Tibial artery (tissue), 4 donors: ENCODE results near the gene KLK8.

ENCODE experiments used
- DNase-seq, 2 donors: peaks; one replicate each; pipeline ENCODE4 v3.0.0-alpha.2; 2019
- H3K27ac ChIP-seq, 2 donors: fragments of 200-600 bp; sonication (generic) in 1 of 2; 1 replicate in 1 of 2; 2 replicates in 1 of 2; pipeline ENCODE4 v1.5.1; 2018 to 2019; ENCODE audit warnings: mild to moderate bottlenecking in 1 of 2
- H3K27me3 ChIP-seq, 2 donors: fragments of 200-600 bp; sonication (generic) in 1 of 2; one replicate each; pipeline versions ENCODE4 v1.5.1 to v1.6.0; 2016 to 2019
- H3K36me3 ChIP-seq, 3 donors: fragments of 200-600 bp; sonication (generic) in 2 of 3; one replicate each; pipeline ENCODE4 v1.5.1; 2016 to 2019; ENCODE audit warnings: mild to moderate bottlenecking in 2 of 3
- H3K4me1 ChIP-seq, 4 donors: fragments of 200-600 bp; sonication (generic) in 2 of 4; 1 replicate in 3 of 4; 2 replicates in 1 of 4; pipeline ENCODE4 v1.5.1; 2016 to 2019
- H3K4me3 ChIP-seq, 2 donors: fragments of 200-600 bp; sonication (generic) in 1 of 2; 1 replicate in 1 of 2; 2 replicates in 1 of 2; pipeline ENCODE4 v1.5.1; 2018 to 2019; ENCODE audit warnings: mild to moderate bottlenecking in 2 of 2
- H3K9me3 ChIP-seq, 3 donors: fragments of 200-600 bp; sonication (generic) in 1 of 3; one replicate each; pipeline ENCODE4 v1.5.1; 2016 to 2019
- intact Hi-C: fragments of 100-400 bp; cut with DNase I; formaldehyde crosslinking; loops from one replicate; pipeline ENCODE4 v1.15.0; 2023; ENCODE audit warnings: low total_unique reads
- TF ChIP-seq, protein P1 (sequence below), 2 experiments: fragments of 200-600 bp in 1 of 2; fragments of 450-650 bp in 1 of 2; IDR thresholded peaks; one replicate each; pipeline ENCODE4 v1.5.1; 2017 to 2019; ENCODE audit warnings: antibody characterized with exemption in 2 of 2, mild to moderate bottlenecking in 1 of 2, moderate library complexity in 1 of 2

Gene KLK8

DNA sequence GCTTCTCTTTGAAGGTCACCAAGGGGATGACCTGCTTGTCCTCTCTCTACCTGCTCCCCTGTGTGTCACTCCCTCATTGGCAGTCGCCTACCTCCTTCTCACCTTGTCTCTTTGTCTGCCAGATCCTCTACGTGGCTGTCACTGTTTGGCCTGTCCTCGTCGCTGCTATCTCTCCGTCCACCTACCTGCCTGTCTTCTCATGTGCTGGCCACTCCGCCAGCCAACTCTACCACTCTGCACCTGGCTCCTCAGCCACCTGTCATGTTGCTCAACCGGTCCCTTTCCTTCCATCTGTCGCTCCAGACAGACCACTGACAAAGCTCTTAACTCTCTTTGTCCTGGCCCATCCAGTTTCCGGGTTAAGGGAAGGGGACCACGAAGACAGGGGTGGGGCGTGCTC lies 33.3 kb upstream of the KLK8 start, which contains the start of gene KLK12:
KLK12 (minus strand) TSS at position 299 of the 400 bp plus-strand sequence. CDS start 381 bp downstream, outside the sequence.
- H3K27ac ChIP-seq: no peak within 1 kb of the TSS
- no peaks in the 10 kb centered on the region for H3K9me3 ChIP-seq
- no peak within 1 kb of the TSS for H3K4me3 ChIP-seq
- TF ChIP-seq, protein P1, sequence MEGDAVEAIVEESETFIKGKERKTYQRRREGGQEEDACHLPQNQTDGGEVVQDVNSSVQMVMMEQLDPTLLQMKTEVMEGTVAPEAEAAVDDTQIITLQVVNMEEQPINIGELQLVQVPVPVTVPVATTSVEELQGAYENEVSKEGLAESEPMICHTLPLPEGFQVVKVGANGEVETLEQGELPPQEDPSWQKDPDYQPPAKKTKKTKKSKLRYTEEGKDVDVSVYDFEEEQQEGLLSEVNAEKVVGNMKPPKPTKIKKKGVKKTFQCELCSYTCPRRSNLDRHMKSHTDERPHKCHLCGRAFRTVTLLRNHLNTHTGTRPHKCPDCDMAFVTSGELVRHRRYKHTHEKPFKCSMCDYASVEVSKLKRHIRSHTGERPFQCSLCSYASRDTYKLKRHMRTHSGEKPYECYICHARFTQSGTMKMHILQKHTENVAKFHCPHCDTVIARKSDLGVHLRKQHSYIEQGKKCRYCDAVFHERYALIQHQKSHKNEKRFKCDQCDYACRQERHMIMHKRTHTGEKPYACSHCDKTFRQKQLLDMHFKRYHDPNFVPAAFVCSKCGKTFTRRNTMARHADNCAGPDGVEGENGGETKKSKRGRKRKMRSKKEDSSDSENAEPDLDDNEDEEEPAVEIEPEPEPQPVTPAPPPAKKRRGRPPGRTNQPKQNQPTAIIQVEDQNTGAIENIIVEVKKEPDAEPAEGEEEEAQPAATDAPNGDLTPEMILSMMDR (IDR thresholded peaks at IDR 0.05): no peak
- intact Hi-C loops: no loop called here
- no peaks in the 10 kb centered on the region for H3K4me1 ChIP-seq
- no peaks in the 10 kb centered on the region for H3K36me3 ChIP-seq
- H3K27me3 ChIP-seq: peaks cover 0 to 12% of the 10 kb centered on the region in 2 donors
- DNase-seq: no peak

DNA sequence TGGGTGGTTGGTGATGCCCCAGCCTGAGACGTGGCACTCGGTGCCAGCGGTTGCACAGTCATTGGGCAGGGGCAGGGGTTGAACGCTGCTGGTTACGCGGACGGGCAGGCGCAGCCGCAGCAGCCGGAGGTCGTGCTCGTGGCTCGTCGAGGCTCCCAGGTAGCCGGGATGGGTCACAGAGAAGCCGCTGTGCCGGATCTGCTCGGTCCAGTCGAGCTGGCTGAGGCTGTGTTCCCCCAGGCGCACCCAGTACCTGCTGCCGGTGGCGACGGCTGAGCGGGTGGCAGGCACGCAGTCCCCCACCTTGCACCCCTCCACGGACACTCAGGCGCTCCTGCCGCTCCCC lies 30.4 kb upstream of the KLK8 start:
- no peak for DNase-seq
- TF ChIP-seq, protein P1 (IDR thresholded peaks at IDR 0.05): no peak
- Histone ChIP-seq H3K27ac (no peak overlapping the region), H3K4me3 (no peak overlapping the region), H3K4me1 (no peaks in the 10 kb centered on the region), H3K36me3 (no peaks in the 10 kb centered on the region), H3K27me3 (peaks cover 0 to 20% of the 10 kb centered on the region in 2 donors), H3K9me3 (no peaks in the 10 kb centered on the region)
- intact Hi-C loops: no loop called here

DNA sequence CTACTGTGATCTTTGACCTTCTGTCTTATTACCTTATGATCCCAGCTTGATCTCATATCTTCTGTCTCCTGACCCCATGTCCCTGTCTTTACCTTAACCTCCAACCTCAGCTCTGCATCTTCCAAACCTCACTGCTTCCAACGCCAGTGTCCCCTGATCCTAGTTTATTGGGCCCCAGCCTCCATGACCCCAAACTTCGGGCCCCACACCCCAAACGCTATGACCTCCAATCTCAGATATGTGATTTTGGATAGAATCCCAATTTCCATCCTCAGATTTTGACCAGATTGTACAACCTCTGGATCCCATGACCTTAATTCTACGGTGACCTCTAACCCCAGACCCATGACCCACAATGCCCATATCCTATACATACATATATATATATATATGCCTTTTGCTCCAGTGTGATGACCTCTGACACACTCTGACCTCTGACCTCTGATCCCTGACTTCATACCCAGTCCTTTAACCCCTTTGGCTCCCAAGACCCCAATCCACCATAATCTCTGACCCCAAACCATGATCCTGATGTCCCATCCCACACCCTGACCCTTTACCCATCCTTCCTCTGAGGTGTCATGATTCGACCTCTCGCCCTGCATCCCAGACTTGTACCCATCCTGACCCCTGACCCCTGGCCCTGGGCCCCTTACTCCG lies 29.9 kb upstream of the KLK8 start:
- no peak overlapping the region for H3K27ac ChIP-seq
- H3K4me1 ChIP-seq: no peaks in the 10 kb centered on the region
- TF ChIP-seq, protein P1 (IDR thresholded peaks at IDR 0.05): no peak
- no peaks in the 10 kb centered on the region for H3K36me3 ChIP-seq
- H3K9me3 ChIP-seq: no peaks in the 10 kb centered on the region
- H3K4me3 ChIP-seq: no peak overlapping the region
- intact Hi-C loops: no loop called here
- peaks cover 0 to 25% of the 10 kb centered on the region in 2 donors for H3K27me3 ChIP-seq
- no peak for DNase-seq

DNA sequence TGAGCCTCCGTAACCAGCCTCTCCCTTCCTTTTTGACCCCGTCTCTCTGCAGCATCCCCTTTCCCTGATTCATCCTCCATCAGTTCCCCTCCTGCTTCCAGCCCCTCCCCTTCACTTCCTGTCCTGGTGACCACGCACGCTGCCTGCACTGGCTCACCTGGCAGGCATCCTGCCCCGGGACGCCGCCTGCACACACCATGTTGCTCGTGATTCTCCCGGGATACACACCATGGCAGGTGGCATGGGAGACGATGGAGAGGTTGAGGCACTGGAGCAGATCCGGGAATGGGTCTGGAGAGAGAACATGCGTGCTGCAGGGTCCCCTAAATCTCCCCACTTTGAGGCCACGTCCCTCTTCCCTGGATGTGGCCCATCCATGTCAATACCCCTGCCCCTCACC lies 29.2 kb upstream of the KLK8 start:
- intact Hi-C loops: no loop called here
- no peaks in the 10 kb centered on the region for H3K4me1 ChIP-seq
- H3K36me3 ChIP-seq: no peaks in the 10 kb centered on the region
- no peak overlapping the region for H3K4me3 ChIP-seq
- H3K27ac ChIP-seq: no peak overlapping the region
- H3K27me3 ChIP-seq: peaks cover 0 to 32% of the 10 kb centered on the region in 2 donors
- TF ChIP-seq, protein P1 (IDR thresholded peaks at IDR 0.05): no peak
- no peaks in the 10 kb centered on the region for H3K9me3 ChIP-seq
- no peak for DNase-seq

DNA sequence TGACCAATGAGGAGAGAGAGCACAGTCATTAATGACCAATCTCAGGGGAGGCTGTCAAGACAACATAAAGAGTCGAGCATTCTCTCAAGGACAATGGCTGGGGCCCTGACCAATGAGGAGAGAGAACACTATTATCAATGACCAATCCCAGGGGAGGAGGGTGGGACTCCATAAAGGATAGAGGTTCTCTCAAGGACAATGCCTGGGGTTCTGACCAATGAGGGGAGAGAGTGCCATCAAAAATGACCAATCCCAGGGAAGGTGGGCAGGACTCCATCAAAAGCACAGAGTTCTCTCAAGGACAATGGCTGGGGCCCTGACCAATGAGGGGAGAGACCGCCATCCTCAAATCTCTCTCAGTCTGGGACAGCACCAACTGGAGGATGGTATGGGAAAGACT lies 28.3 kb upstream of the KLK8 start:
- intact Hi-C loops: no loop called here

More for the DNA sequence above, 28.3 kb upstream of the KLK8 start:
- Histone ChIP-seq H3K4me3 (no peak overlapping the region), H3K27ac (no peak overlapping the region), H3K36me3 (no peaks in the 10 kb centered on the region), H3K27me3 (peaks cover 0 to 40% of the 10 kb centered on the region in 2 donors), H3K4me1 (no peaks in the 10 kb centered on the region), H3K9me3 (no peaks in the 10 kb centered on the region)
- no peak for DNase-seq
- TF ChIP-seq, protein P1 (IDR thresholded peaks at IDR 0.05): no peak
